IMR-90 (cell line): Measurements from ENCODE around the gene CDH3. TPM values are rescaled to one million over a fixed set of nuclear protein-coding genes. Genes with fewer than 3 reads are reported as not detected.

Source experiments
- ATAC-seq: fragments of 200-7000 bp; cut with Tn5 transposase; 2 replicates; pipeline ENCODE4 v1.9.1; 2020; ENCODE audit warnings: low read depth, mild to moderate bottlenecking, moderate library complexity
- BruUV-seq: library from RNA; stranded (reverse); fragments of 400-500 nt; replicated peaks from 2 replicates; lab custom pipeline; 2021; lab: Mats Ljungman, UMichigan
- CTCF ChIA-PET: fragments of 300-600 bp; formaldehyde crosslinking; extraction: SDS; loops from one replicate; lab custom pipeline; 2021; ENCODE audit warnings: antibody characterized with exemption; lab: Yijun Ruan, JAX
- POLR2A ChIA-PET: fragments of 300-600 bp; sonication (Branson Sonifier 250); formaldehyde crosslinking; loops from one replicate; lab custom pipeline; 2022; ENCODE audit warnings: antibody characterized with exemption; ENCODE audit not compliant: unreplicated experiment; lab: Charles Lee
- DNase-seq: peaks from one replicate; pipeline ENCODE4 v3.0.0; 2013
- H2AFZ ChIP-seq: replicated peaks from 2 replicates; pipeline ENCODE3; 2013; ENCODE audit warnings: low read length, mild to moderate bottlenecking; ENCODE audit not compliant: poor library complexity
- H2AK5ac ChIP-seq: 2 replicates; pipeline ENCODE4 v1.6.1; 2013; ENCODE audit warnings: low read depth, low read length, inconsistent platforms
- H2AK9ac ChIP-seq: replicated peaks from 2 replicates; pipeline ENCODE3; 2013; ENCODE audit warnings: mild to moderate bottlenecking, low read depth, low read length, moderate library complexity; ENCODE audit not compliant: poor library complexity
- H2BK120ac ChIP-seq: 2 replicates; pipeline ENCODE4 v1.6.1; 2013; ENCODE audit warnings: low read depth, low read length, inconsistent platforms
- H2BK15ac ChIP-seq: 3 replicates; pipeline ENCODE4 v1.6.1; 2013; ENCODE audit warnings: low read depth, low read length, inconsistent platforms
- H2BK20ac ChIP-seq: 2 replicates; pipeline ENCODE4 v1.6.1; 2013; ENCODE audit warnings: low read depth, mild to moderate bottlenecking, inconsistent platforms, low read length, moderate library complexity
- H2BK5ac ChIP-seq: 2 replicates; pipeline ENCODE4 v1.6.1; 2013; ENCODE audit warnings: mild to moderate bottlenecking, low read depth, low read length, inconsistent platforms; ENCODE audit not compliant: poor library complexity, severe bottlenecking
- H3K14ac ChIP-seq: replicated peaks from 2 replicates; pipeline ENCODE4 v1.6.1; 2013; ENCODE audit warnings: low read depth, low read length, inconsistent platforms
- H3K18ac ChIP-seq: 2 replicates; pipeline ENCODE4 v1.6.1; 2013; ENCODE audit warnings: low read depth, low read length, control low read depth
- H3K23ac ChIP-seq: 2 replicates; pipeline ENCODE4 v1.6.1; 2013; ENCODE audit warnings: low read depth, low read length, inconsistent platforms
- H3K27ac ChIP-seq: 2 replicates; pipeline ENCODE4 v1.5.1; 2013; ENCODE audit warnings: mild to moderate bottlenecking, control low read depth, low read length; ENCODE audit not compliant: insufficient read depth
- H3K27me3 ChIP-seq: 2 replicates; pipeline ENCODE4 v1.6.1; 2013; ENCODE audit warnings: low read length; ENCODE audit not compliant: control insufficient read depth, insufficient read depth
- H3K36me3 ChIP-seq: 2 replicates; pipeline ENCODE4 v1.6.1; 2013; ENCODE audit warnings: low read length, mixed read lengths; ENCODE audit not compliant: control insufficient read depth, insufficient read depth
- H3K4ac ChIP-seq: 2 replicates; pipeline ENCODE4 v1.6.1; 2013; ENCODE audit warnings: low read depth, low read length, inconsistent platforms
- H3K4me1 ChIP-seq: 2 replicates; pipeline ENCODE4 v1.6.1; 2013; ENCODE audit warnings: low read length, mixed read lengths; ENCODE audit not compliant: control insufficient read depth, insufficient read depth
- H3K4me2 ChIP-seq: 2 replicates; pipeline ENCODE4 v1.6.1; 2013; ENCODE audit warnings: low read depth, mild to moderate bottlenecking, control low read depth, low read length, moderate library complexity
- H3K4me3 ChIP-seq: 2 replicates; pipeline ENCODE4 v1.5.1; 2013; ENCODE audit warnings: low read depth, mild to moderate bottlenecking, control low read depth, low read length, moderate library complexity; ENCODE audit not compliant: insufficient read depth
- H3K56ac ChIP-seq: 2 replicates; pipeline ENCODE4 v1.6.1; 2013; ENCODE audit warnings: low read length, inconsistent platforms; ENCODE audit not compliant: insufficient read depth; ENCODE audit errors: extremely low read depth
- H3K79me1 ChIP-seq, 2 experiments: 2 replicates each; pipeline ENCODE4 v1.6.1; 2013; ENCODE audit warnings: low read length in 2 of 2, inconsistent platforms in 1 of 2, low read depth in 1 of 2
- H3K9ac ChIP-seq: 2 replicates; pipeline ENCODE4 v1.6.1; 2013; ENCODE audit warnings: low read depth, low read length, control low read depth
- H3K9me1 ChIP-seq: 2 replicates; pipeline ENCODE4 v1.6.1; 2013; ENCODE audit warnings: low read length, inconsistent platforms; ENCODE audit not compliant: insufficient read depth
- H3K9me3 ChIP-seq: 2 replicates; pipeline ENCODE4 v1.6.1; 2013; ENCODE audit warnings: low read length; ENCODE audit not compliant: control insufficient read depth, insufficient read depth
- H4K20me1 ChIP-seq: 2 replicates; pipeline ENCODE4 v1.6.1; 2013; ENCODE audit warnings: low read length, inconsistent platforms; ENCODE audit not compliant: insufficient read depth
- H4K5ac ChIP-seq: 2 replicates; pipeline ENCODE4 v1.6.1; 2013; ENCODE audit warnings: mild to moderate bottlenecking, low read depth, low read length, control low read depth
- H4K8ac ChIP-seq, 2 experiments: 2 replicates each; pipeline ENCODE4 v1.6.1; 2013; ENCODE audit warnings: low read depth in 2 of 2, low read length in 2 of 2, control low read depth in 1 of 2, inconsistent platforms in 1 of 2
- H4K91ac ChIP-seq: 2 replicates; pipeline ENCODE4 v1.6.1; 2013; ENCODE audit warnings: low read depth, low read length, inconsistent platforms; ENCODE audit not compliant: insufficient read depth
- BHLHE40 ChIP-seq: fragments of 150-350 bp; IDR thresholded peaks from 2 replicates; pipeline ENCODE4 v1.6.1; 2016; ENCODE audit warnings: mild to moderate bottlenecking, low read depth, low read length
- WGBS, 2 experiments: methylation state at CpG; one replicate each; pipeline versions ENCODE4 v1.1.5 to v1.1.7; 2013; ENCODE audit warnings: missing lambda C conversion rate in 2 of 2; ENCODE audit not compliant: insufficient read length in 1 of 2; ENCODE audit errors: extremely low coverage in 2 of 2; 5-methylcytosine and 5-hydroxymethylcytosine counted together
- dilution Hi-C: fragments of 300-500 bp; cut with HindIII; formaldehyde crosslinking; loops from one replicate; pipeline ENCODE4 v1.14.3; 2018; ENCODE audit warnings: low sequenced_read_pairs; ENCODE audit not compliant: unreplicated experiment
- in situ Hi-C: fragments of 300-500 bp; cut with MboI; formaldehyde crosslinking; loops from 3 replicates; pipeline ENCODE4 v1.14.3; 2019; ENCODE audit warnings: low sequenced_read_pairs, inconsistent platforms, mixed read lengths
- intact Hi-C: fragments of 100-400 bp; cut with micrococcal nuclease; formaldehyde crosslinking; loops from 2 replicates; pipeline ENCODE4 v1.10.0; 2022
- polyA plus RNA-seq, 3 experiments: library from polyadenylated mRNA; depleted of rRNA; stranded (reverse); fragments of >200 nt; gene quantifications; 2 replicates each; pipeline ENCODE4 v1.2.3, GENCODE V29; 2012; ENCODE audit warnings: low replicate concordance in 1 of 3
- total RNA-seq: library from RNA; depleted of rRNA; stranded (reverse); fragments of >200 nt; gene quantifications from 2 replicates; pipeline ENCODE4 v1.2.3, GENCODE V29; 2012

CDH3 gene
- total and polyA plus RNA-seq, 2 of the 4 experiments (the other 2 are of a cell fraction), result not detected

DNA sequence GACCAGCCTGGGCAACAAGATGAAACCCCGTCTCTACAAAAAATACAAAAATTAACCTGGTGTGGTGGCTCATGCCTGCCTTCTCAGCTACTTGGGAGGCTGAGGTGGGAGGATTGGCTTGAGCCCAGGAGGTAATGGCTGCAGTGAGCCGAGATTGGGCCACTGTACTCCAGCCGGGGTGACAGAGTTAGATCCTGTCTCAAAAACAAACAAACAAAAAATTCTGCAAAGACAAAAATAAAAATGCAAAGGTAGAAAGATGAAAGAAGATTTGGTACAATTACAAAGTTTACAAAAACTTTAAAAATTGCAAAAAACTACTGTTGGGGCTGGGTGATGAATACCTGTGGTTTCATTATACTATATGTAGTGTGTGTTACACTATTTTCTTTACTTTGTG, 86.5 kb downstream of the CDH3 start:
- BruUV-seq, result no TSS peak
- dilution Hi-C loops, result no loop called here
- in situ Hi-C loops, result no loop called here

More for the DNA sequence above, 86.5 kb downstream of the CDH3 start:
- H3K4me2 ChIP-seq, result no peak overlapping the region
- ChIA-PET POLR2A (no interaction called here), CTCF (no interaction called here)
- H3K79me1 ChIP-seq, result no peaks in the 10 kb centered on the region
- H3K27me3 ChIP-seq, result peaks cover 30% of the 10 kb centered on the region
- H3K36me3 ChIP-seq, result no peaks in the 10 kb centered on the region
- no peak overlapping the region for H3K4me3 ChIP-seq
- no peaks in the 10 kb centered on the region for H3K9me3 ChIP-seq
- no CpG with 5 or more reads among the region's 3 CpGs for WGBS, 2 experiments
- no peak overlapping the region for H2BK15ac ChIP-seq
- TF ChIP-seq BHLHE40, result no peak
- H4K91ac ChIP-seq, result no peak overlapping the region
- H3K18ac ChIP-seq, result no peak overlapping the region
- no peak overlapping the region for H3K4ac ChIP-seq
- H3K23ac ChIP-seq, result no peak overlapping the region
- no peak overlapping the region for H2BK120ac ChIP-seq
- no peak overlapping the region for H2AK9ac ChIP-seq
- H2BK20ac ChIP-seq, result no peak overlapping the region
- no peak overlapping the region for H4K5ac ChIP-seq
- H3K4me1 ChIP-seq, result no peaks in the 10 kb centered on the region
- intact Hi-C loops, result no loop called here
- H2AFZ ChIP-seq, result no peak overlapping the region
- ATAC-seq, result no peak
- no peak overlapping the region for H3K14ac ChIP-seq
- H3K9ac ChIP-seq, result no peak overlapping the region
- H3K56ac ChIP-seq, result no peak overlapping the region
- no peaks in the 10 kb centered on the region for H4K20me1 ChIP-seq
- H3K9me1 ChIP-seq, result no peaks in the 10 kb centered on the region
- no peak overlapping the region for H2AK5ac ChIP-seq
- no peak for DNase-seq
- H4K8ac ChIP-seq, result no peak overlapping the region
- H3K27ac ChIP-seq, result no peak overlapping the region
- H2BK5ac ChIP-seq, result no peak overlapping the region
